Central memory CD8-positive, alpha-beta T cell (primary cell): ENCODE measurements around the gene ZSCAN23.
A peak's percentile ranks its signal among the peaks of the same experiment; 100 is the strongest.
"Not testable (repeated sequence)": the region's sequence is repeated elsewhere in the genome, so short reads cannot be mapped to it uniquely, and the experiment has no call there.

Experiments
- ATAC-seq: fragments of 150-1000 bp; cut with Tn5 transposase; replicated peaks from 2 replicates; pipeline ENCODE4 v1.10.0; 2022; ENCODE audit warnings: mild to moderate bottlenecking, moderate FRiP score, moderate number of reproducible peaks; ENCODE audit not compliant: poor library complexity, severe bottlenecking; ENCODE audit errors: extremely low read depth
- DNase-seq, 2 donors: peaks; one replicate each; pipeline ENCODE4 v3.0.0; 2021; ENCODE audit warnings: low spot score in 2 of 2
- H3K27ac Mint-ChIP-seq: one replicate; pipeline ENCODE4 v1.8.0; 2022; ENCODE audit warnings: low read depth, mild to moderate bottlenecking, moderate library complexity, mixed read lengths
- H3K27me3 Mint-ChIP-seq: one replicate; pipeline ENCODE4 v1.8.0; 2022; ENCODE audit warnings: mixed read lengths
- H3K36me3 Mint-ChIP-seq: one replicate; pipeline ENCODE4 v1.8.0; 2022; ENCODE audit warnings: mild to moderate bottlenecking, moderate library complexity, mixed read lengths; ENCODE audit not compliant: insufficient read depth
- H3K4me1 Mint-ChIP-seq: one replicate; pipeline ENCODE4 v1.8.0; 2022; ENCODE audit warnings: mixed read lengths
- H3K4me3 Mint-ChIP-seq: one replicate; pipeline ENCODE4 v1.8.0; 2022; ENCODE audit warnings: mild to moderate bottlenecking, moderate library complexity, mixed read lengths
- H3K9me3 Mint-ChIP-seq: one replicate; pipeline ENCODE4 v1.8.0; 2022; ENCODE audit warnings: mixed read lengths

The ZSCAN23 gene

GRCh38 chr6:28469153-28469745 lies 26.0 kb upstream of the ZSCAN23 start:
- not testable (repeated sequence) for ATAC-seq, H3K4me1 Mint-ChIP-seq, DNase-seq, H3K36me3 Mint-ChIP-seq, H3K4me3 Mint-ChIP-seq, H3K27ac Mint-ChIP-seq, H3K9me3 Mint-ChIP-seq
- peaks cover 78% of the 10 kb centered on the region for H3K27me3 Mint-ChIP-seq

- H3K27ac Mint-ChIP-seq: no peak overlapping the region
- no peaks in the 10 kb centered on the region for H3K4me1 Mint-ChIP-seq
- no peaks in the 10 kb centered on the region for H3K9me3 Mint-ChIP-seq
- H3K4me3 Mint-ChIP-seq: no peak overlapping the region
- ATAC-seq (no peak), DNase-seq (no peak)
- peaks cover 78% of the 10 kb centered on the region for H3K27me3 Mint-ChIP-seq
- peaks cover 1% of the 10 kb centered on the region for H3K36me3 Mint-ChIP-seq
Observed at GRCh38 chr6:28468056-28468455, 24.8 kb upstream of the ZSCAN23 start.

DNA sequence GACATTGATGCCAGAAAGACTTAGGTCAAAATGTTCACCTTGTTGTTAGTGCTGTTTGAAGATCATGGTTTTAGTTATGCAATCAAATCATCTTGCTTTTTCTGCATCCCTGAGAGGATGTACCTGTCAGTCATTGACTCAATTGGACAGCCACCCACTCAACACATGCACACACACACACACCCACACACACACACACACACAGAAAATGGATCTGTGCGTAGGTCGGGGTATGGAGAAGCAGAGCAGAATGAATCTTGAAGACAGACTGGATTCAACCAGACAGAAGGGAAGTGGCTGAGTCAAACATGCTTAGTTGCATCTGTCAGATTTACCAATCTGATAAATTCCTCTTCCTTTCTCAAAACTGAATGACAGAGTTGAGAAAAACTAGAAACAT lies 19.1 kb upstream of the ZSCAN23 start:
- ATAC-seq: no peak
- peaks cover 1% of the 10 kb centered on the region for H3K36me3 Mint-ChIP-seq
- H3K27me3 Mint-ChIP-seq: peaks cover 96% of the 10 kb centered on the region
- H3K27ac Mint-ChIP-seq: no peak overlapping the region
- H3K9me3 Mint-ChIP-seq: no peaks in the 10 kb centered on the region
- H3K4me1 Mint-ChIP-seq: no peaks in the 10 kb centered on the region
- no peak for DNase-seq
- no peak overlapping the region for H3K4me3 Mint-ChIP-seq

GRCh38 chr6:28458568-28458967 lies 15.3 kb upstream of the ZSCAN23 start:
- Mint-ChIP-seq H3K36me3 (peaks cover 3% of the 10 kb centered on the region), H3K4me1 (no peaks in the 10 kb centered on the region), H3K9me3 (no peaks in the 10 kb centered on the region), H3K27me3 (peaks cover 96% of the 10 kb centered on the region), H3K4me3 (no peak overlapping the region), H3K27ac (no peak overlapping the region)
- DNase-seq: no peak
- no peak for ATAC-seq

GRCh38 chr6:28449056-28449455 lies 5.8 kb upstream of the ZSCAN23 start:
- Mint-ChIP-seq H3K36me3 (peaks cover 3% of the 10 kb centered on the region), H3K4me1 (no peaks in the 10 kb centered on the region), H3K9me3 (peaks cover 5% of the 10 kb centered on the region), H3K4me3 (no peak overlapping the region), H3K27me3 (peaks cover 57% of the 10 kb centered on the region), H3K27ac (no peak overlapping the region)
- DNase-seq: no peak
- no peak for ATAC-seq

GRCh38 chr6:28447512-28447906 lies 4.2 kb upstream of the ZSCAN23 start:
- not testable (repeated sequence) for H3K9me3 Mint-ChIP-seq, H3K4me3 Mint-ChIP-seq, ATAC-seq, DNase-seq, H3K27ac Mint-ChIP-seq, H3K36me3 Mint-ChIP-seq
- peaks cover 41% of the 10 kb centered on the region for H3K27me3 Mint-ChIP-seq
- peaks cover 13% of the 10 kb centered on the region for H3K4me1 Mint-ChIP-seq

DNA sequence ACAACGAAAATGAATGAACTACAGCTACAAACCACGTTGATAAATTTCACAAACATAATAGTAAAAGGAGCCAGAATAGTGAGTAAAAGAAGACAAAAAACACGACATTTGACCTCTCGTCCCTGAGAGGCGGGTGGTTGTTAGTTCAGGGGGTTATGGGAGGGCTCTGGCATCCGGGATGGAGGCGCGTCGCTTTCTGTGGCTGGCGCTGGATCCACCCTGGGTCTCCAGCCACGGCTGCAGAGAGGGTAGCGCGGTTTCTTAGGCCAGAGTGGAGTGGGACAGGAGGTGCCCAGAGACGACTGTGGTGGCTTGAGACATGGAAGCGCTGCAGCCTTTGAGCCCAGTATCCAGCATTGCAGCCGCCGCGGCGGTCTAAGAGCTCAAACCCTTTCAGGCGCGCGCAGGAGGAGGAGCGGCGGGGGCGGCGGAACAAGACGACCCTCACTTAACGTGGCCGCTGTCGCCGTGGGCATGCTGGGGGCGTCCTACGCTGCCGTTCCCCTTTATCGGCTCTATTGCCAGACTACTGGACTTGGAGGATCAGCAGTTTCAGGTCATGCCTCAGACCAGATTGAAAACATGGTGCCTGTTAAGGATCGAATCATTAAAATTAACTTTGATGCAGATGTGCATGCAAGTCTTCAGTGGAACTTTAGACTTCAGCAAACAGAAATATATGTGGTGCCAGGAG lies 3.7 kb upstream of the ZSCAN23 start:
- Mint-ChIP-seq H3K4me1 (peaks cover 13% of the 10 kb centered on the region), H3K4me3 (peak overlapping the region; percentile 6), H3K27me3 (peaks cover 36% of the 10 kb centered on the region), H3K9me3 (peaks cover 5% of the 10 kb centered on the region), H3K27ac (no peak overlapping the region), H3K36me3 (peaks cover 8% of the 10 kb centered on the region)
- DNase-seq: no peak
- no peak for ATAC-seq

- not testable (repeated sequence) for H3K36me3 Mint-ChIP-seq, H3K4me3 Mint-ChIP-seq, H3K27ac Mint-ChIP-seq, ATAC-seq, H3K9me3 Mint-ChIP-seq, DNase-seq
- Mint-ChIP-seq H3K4me1 (peaks cover 13% of the 10 kb centered on the region), H3K27me3 (peaks cover 22% of the 10 kb centered on the region)
Observed at GRCh38 chr6:28444759-28445158, 1.5 kb upstream of the ZSCAN23 start.

- H3K36me3 Mint-ChIP-seq: peaks cover 8% of the 10 kb centered on the region
Observed at GRCh38 chr6:28442586-28442985, 705 bp downstream of the ZSCAN23 start.

DNA sequence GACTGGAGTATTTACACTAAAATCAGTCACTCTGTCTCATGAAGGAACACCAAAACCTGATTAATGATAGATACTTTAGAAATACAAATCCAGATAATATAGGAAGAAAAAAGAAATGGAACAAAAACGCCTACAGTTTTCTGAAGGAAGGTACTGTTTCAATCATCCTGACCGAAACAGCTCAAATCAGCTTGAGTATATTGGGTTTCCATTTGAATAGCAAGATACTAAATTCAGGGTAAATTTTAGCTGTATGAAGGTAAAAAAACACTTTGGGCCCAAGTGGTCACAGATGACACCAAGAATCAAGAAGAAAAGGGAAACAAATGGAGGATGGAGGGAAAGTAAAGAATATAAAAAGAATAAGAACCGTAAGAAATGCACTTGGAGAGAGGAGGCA lies 6.9 kb downstream of the ZSCAN23 start:
- peaks cover 26% of the 10 kb centered on the region for H3K27me3 Mint-ChIP-seq
- ATAC-seq: no peak
- no peaks in the 10 kb centered on the region for H3K4me1 Mint-ChIP-seq
- no peak overlapping the region for H3K27ac Mint-ChIP-seq
- no peaks in the 10 kb centered on the region for H3K36me3 Mint-ChIP-seq
- no peak for DNase-seq
- no peaks in the 10 kb centered on the region for H3K9me3 Mint-ChIP-seq
- H3K4me3 Mint-ChIP-seq: no peak overlapping the region

More at GRCh38 chr6:28442586-28442985, 705 bp downstream of the ZSCAN23 start:
- peaks cover 13% of the 10 kb centered on the region for H3K4me1 Mint-ChIP-seq
- DNase-seq: no peak
- H3K27me3 Mint-ChIP-seq: peaks cover 21% of the 10 kb centered on the region
- H3K9me3 Mint-ChIP-seq: peaks cover 5% of the 10 kb centered on the region
- ATAC-seq: no peak
- peak overlapping the region; percentile 75 for H3K27ac Mint-ChIP-seq
- peak overlapping the region; percentile 81 for H3K4me3 Mint-ChIP-seq

GRCh38 chr6:28433119-28433518 lies 10.2 kb downstream of the ZSCAN23 start:
- ATAC-seq (no peak), DNase-seq (no peak)
- Mint-ChIP-seq H3K27me3 (peaks cover 44% of the 10 kb centered on the region), H3K36me3 (no peaks in the 10 kb centered on the region), H3K4me1 (no peaks in the 10 kb centered on the region), H3K9me3 (no peaks in the 10 kb centered on the region), H3K27ac (no peak overlapping the region), H3K4me3 (no peak overlapping the region)

DNA sequence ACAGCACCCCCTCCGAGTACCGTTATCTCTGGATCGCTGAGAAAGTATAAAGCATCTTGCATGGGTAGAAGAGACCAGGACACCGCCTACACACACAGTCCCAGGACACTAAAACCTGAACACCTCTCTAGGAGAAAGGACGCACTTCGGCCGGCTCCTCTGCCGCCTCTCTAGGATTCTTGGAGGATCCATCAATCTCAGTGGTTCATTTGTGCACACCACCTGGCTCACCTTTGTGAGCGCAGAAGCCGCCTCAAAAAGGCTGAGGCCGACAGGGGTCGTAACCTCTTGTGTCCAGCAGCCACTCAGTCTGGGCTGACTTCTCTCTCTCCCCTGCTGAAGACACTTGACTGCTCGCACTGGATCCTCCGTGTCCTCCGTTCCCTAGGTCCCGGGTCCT lies 13.5 kb downstream of the ZSCAN23 start:
- Mint-ChIP-seq H3K36me3 (peaks cover 3% of the 10 kb centered on the region), H3K9me3 (no peaks in the 10 kb centered on the region), H3K27me3 (peaks cover 26% of the 10 kb centered on the region), H3K4me3 (no peak overlapping the region), H3K4me1 (no peaks in the 10 kb centered on the region), H3K27ac (no peak overlapping the region)
- no peak for DNase-seq
- ATAC-seq: no peak

DNA sequence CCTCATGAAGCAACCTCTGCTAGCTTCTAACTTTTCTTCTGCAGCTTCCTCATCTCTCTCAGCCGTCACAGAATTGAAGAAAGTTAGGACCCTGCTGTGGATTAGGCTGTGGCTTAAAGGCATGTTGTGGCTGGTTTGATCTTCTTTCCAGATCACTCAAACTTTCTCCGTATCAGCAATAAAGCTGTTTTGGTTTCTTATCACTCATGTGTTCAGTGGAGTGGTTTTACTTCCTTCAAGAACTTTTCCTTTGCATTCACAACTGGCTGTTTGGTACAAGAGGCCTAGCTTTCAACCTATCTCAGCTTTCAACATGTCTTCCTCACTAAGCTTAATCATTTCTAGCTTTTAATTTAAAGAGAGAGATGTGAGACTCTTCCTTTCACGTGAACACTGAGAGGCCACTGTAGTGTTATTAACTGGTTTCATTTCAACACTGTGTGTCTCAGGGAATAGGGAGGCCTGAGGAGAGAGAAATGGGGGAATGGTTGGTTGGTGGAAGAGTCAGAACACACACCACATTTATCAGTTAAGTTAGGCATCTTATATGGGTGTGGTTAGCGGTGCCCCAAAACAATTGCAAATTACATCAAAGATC lies 17.2 kb downstream of the ZSCAN23 start:
- no peaks in the 10 kb centered on the region for H3K4me1 Mint-ChIP-seq
- ATAC-seq: no peak
- H3K27ac Mint-ChIP-seq: no peak overlapping the region
- peaks cover 3% of the 10 kb centered on the region for H3K36me3 Mint-ChIP-seq
- peaks cover 56% of the 10 kb centered on the region for H3K27me3 Mint-ChIP-seq
- no peak overlapping the region for H3K4me3 Mint-ChIP-seq
- DNase-seq: no peak
- no peaks in the 10 kb centered on the region for H3K9me3 Mint-ChIP-seq
